ENCODE results near the gene INPP5A.
A peak's percentile ranks its signal among the peaks of the same experiment; 100 is the strongest.

The INPP5A gene

DNA sequence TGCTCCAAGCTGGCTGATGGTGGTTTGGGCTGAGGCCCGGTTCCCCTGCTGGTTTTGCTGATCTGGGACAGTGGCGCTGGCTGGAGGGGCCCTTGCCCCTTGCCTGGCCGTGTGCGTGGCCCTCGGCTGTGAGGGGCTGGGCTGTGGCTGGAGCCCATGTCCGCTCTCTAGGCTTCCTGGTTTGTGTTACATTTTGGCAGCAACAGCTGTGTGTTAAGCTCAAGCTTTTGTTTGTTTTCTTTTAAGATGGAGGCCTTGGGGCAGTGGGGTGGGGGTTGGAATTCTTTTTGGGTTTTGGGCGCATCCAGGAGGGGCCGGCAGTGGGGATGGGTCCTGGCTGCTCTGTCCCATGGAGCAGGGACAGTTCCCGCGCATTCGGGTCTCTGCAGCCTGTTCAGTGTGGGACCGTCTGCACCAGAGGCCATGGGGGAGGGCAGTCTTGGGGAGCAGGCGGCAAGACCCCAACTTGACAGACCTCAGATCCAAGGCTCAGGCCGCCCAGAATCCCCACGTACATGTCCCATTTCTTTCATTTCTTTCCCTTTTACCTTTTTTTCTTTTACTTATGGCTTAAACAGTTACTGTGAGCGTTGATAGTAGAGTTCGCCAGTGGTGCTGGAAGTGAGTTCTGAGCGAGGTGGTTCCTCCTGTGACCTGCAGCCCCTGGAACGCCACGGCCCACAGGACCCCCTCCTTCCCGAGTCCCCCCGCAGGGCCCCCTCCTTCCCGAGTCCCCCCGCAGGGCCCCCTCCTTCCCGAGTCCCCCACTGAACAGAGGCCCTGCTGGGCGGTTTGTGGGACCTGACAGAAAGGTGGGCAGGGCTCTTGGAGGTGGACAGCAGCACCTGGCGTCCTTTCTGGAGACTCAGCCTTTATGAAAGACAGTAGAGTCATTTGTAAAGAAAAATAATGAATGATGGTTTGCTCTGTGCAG, 75.3 kb downstream of the INPP5A start:
- DNase-seq (ENCODE audit: low read depth): peak; percentile 24

DNA sequence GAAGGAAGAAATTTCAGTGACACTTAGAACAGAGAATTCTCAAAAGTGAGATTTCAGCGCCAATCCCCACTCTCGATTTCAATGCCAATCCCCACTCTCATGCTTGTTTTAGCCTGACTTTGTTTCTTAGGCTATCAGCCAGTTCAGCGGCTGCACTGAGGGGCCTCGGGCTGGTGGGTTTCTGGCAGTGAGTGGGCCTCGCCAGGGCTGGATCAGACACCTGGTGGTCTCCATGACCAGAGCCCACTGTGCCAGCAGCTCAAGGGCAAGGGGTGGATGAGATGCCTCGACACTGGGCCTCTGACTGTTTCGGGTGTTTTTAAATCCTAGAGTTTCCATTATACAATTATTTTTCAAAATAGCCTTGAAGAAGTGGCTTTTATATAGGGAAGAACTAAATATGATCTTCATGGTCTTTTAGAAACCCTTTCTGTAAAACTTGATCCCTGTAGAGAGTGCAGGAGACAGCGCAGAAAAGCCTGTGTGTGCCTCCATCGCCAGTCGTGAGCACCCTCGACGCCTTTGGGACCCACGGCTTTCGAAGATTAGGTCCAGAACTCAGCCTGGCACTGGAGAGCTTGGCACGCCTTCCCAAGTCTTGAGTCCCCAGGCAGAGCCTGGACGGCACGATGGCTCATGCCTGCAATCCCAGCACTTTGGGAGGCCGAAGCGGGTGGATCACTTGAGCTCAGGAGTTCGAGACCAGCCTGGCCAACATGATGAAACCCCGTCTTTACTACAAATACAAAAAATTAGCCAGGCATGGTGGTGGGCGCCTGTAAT, 76.2 kb downstream of the INPP5A start:
- no peak for DNase-seq (ENCODE audit: low read depth)

DNA sequence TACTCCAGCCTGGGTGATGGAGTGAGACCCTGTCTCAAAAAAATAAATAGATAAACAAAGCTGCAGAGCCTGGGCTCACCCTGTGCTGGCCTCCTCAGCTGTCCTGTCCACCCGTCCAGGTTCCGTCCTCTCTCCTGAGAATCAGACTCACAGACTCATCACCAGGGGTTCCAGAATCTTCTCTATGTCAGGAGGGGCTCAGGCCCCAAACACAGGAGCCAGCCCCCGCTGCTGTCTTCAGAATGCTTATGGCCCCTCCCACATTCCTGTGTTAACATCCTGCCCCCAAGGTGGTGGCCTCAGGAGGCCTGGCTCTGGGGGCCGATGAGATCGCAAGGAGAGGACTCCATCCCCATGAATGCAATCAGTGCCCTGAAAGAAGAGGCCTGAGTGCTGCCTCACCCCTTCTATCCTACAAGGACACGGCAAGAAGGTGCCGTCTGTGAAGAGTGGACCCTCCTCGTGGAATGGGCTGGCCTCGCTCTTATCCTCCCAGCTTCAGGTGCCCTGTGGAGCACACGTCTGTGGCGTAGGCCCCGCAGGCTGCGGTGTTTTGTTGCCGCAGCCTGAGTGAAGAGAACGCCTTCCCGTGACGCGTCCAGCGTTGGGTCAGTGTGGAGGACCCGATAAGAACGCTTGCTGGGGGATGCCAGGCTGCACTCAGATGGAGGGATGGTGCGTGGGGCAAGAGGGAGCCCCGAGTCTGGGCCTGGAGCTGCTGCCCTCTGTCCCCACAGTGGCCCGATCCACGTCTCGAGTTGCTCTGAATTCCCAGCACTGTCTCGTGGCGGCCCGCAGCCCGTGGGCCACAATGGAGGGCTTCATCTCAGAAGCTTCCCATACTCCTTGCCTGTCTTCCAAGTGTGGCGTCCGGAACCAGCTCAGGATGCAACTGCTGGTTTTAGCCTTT, 77.1 kb downstream of the INPP5A start:
- DNase-seq (ENCODE audit: low read depth): no peak

DNA sequence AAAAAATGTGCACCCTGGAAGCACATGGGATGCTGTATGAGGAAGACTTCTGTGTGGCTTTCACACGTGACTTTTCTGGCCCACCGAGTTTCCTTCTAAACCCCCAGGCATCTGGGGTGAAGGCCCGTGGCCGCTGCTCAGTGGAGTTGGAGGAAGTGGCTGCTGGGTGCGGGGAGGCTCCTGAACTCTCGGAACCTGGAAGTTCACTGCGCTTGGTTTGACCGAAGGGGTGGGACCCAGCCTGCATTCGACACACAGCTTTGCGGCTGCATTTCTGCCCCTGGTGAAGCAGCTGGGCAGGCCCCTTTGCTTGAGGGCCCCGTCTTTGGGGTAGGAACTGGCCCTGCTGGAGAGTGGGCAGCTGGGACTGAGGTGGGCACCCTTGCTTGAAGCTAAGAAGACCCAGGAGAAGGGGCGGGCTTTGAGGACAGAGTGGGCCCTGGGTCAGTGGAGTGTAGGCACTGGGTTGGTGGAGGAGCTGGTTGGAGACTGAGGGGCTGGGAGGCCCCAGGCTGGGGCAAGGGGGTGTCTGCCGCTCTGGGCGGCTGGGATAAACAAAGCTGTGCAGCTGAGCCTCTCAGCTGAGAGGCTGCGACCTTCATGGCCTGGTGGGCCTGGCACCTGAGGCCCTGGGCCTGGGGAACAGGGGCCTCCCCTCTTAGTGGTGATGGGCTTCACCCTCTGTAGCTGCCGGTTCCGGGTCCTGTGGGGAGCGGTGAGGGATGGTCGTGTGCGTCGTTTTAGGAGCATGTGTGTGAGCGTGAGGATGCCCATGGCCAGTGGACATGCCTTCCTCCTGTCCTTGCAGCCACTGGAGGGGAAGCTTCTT, 78.0 kb downstream of the INPP5A start:
- DNase-seq (ENCODE audit: low read depth): no peak

DNA sequence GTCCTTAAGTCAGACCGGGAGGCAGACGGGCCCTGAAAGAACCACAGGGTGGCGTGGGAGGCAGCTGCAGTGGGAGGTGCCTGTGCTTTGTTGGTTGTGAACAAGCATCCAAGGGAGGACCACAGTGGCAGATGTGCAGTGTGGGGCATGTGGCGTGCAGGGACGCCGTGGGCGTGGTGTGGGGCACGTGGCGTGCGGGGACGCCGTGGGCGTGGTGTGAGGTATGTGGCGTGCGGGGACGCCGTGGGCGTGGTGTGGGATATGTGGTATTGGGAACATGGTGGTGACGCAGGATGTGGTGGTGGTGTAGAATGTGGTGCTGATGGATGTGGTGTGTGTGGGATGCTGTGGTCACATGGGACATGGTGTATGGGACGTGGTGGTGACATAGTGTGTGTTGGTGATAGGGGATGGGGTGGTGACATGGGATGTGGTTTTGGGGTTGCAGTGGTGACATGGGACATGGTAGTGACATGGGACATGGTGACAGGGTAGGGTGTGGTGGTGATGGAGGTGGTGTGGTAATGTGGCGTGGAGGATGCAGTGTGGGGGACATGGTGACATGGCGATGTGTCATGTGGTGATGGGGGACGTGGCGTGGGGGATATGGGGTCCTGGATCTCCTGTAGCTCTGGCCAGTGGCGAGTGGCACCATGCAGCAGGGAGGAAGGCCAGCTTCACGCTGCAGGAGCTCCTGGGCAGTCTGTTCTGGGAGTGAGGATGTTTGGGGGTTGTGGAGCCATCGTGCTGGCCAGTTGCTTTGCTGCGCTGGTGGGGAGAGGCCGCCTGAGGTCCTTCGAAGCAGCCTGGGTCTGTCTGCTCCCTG, 78.8 kb downstream of the INPP5A start:
- DNase-seq (ENCODE audit: low read depth): no peak

DNA sequence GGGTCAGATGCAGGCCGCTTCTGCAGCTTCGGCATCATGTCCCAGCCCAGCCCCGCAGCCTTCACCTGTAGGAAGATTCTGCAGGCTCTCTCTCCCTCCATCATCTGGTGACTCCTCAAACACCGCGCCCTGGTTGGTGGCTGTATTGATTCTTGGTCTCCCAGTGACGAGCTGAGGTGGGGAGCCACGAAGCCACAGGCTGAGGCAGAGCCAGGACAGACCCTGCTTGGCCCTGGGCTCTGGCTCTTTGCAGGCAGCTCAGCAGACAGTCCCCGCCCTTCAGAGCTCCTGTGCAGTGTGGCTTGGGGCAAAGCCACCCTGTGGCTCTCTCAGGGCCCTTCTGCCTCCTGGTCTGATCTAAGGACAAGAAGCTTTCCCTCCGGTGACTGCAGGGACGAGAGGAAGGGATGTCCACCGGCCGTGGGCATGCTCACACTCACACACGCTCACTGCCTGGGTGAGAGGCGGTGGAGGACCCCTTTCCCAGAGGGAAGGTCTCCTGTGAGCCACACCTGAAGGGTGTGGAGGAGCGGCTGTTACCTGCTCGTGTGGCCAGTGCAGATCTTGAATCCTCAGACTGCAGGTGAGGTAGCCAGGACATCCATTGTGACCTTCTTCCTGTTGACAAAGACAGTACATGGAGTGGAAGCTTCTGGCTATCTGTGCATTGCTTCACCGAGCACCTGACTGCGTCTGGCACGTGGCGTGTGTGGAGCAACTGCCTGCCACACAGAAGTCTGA, 79.6 kb downstream of the INPP5A start:
- no peak for DNase-seq (ENCODE audit: low read depth)

DNA sequence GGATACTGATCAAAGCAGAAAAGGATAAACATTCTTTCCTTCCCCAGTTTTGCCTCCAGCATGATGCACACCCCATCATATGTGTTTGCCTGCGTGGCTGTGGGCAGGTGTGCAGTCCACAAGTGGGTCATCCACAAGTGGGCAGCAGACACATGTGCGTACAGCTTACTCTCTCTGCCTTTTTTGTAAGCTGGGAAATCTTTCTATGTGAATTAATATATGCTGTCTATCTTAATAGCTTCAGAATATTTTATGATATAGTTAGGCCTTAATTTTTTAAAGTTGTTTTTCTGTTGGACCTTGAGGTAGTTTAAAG, 80.1 kb downstream of the INPP5A start:
- DNase-seq (ENCODE audit: low read depth): no peak

DNA sequence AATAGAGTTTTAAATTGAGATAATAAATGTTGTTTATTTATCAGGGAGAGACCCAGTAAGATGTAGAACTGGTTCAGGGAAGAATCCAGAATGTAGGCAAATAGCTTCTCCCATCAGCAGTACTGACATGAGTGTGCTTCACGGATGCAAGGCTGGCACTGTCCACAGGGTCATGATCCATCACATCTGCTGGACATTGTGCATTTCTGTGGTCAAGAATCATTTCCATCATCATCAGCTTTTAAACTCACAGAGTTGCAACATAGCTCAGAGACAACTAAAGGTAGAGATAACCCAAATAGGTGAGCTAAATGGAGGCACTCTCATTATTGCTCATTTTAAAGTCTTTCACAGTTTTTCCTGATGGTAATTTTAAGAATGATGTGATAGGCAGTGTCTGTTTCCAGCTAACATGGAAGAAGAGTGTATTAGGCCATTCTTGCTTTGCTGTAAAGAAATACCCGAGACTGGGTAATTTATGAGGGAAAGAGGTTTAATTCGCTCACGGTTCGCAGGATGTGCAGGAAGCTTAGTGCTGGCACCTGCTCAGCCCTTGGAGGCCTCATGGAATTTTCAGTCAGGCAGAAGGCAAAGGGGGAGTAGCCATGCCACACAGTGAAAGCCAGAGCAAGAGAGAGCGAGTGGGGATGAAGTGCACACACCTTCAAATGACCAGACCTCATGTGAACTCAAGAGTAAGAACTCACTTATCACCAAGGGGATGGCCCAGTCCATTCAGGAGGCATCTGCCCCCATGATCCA, 80.8 kb downstream of the INPP5A start:
- DNase-seq (ENCODE audit: low read depth): peak; percentile 27

DNA sequence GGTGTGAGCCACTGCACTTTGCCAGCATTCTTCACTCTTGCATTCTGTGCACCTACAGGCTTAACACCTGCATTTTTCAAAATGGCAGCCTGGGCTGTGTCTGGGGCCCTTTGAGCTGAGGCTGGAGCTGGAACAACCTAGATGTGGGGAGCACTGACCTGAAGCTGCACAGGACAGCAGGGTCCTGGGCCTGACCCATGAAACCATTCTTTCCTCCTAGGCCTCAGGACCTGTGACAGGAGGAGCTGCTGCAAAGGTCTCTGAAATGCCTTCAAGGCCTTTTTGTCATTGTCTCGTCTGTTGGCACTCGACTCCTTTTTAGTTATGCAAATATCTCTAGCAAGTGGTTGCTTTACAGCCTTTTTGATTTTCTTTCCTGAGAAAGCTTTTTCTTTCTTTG, 82.3 kb downstream of the INPP5A start:
- no peak for DNase-seq (ENCODE audit: low read depth)

DNA sequence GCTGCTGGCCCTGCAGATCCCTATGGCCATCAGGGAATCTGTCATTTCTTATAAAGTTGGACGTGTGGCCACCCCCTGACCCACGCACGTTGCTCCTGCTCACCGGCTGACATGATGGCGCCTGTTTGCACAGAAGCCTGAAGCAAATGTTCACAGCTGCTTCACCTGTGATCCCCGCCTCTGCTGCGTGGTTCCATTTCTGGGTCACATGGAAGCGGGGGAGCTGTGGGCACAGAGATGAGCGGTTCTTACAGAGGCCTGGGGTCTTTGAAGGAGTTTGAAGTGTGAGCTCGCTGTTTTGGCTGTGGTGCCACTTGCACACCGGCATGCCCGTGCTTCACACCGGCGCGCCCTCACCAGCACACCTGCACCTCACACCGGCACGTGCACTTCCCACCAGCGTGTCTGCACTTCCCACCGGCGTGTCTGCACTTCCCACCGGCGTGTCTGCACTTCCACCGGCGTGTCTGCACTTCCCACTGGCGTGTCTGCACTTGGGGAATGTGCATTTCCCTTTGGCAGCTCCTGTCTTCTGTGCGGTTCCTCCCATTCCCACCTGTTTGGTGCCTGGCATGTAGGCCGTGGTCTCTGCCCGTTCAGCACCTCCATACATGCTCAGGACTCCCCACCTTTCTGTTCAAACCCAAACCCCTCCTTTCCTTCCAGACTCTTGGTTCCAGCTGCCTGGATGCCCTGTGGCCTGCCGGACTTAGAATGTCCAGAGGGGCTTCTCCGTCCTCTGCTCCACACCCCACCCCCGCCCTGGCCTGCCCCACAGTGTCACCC, 86.7 kb downstream of the INPP5A start:
- no peak for DNase-seq (ENCODE audit: low read depth)

DNA sequence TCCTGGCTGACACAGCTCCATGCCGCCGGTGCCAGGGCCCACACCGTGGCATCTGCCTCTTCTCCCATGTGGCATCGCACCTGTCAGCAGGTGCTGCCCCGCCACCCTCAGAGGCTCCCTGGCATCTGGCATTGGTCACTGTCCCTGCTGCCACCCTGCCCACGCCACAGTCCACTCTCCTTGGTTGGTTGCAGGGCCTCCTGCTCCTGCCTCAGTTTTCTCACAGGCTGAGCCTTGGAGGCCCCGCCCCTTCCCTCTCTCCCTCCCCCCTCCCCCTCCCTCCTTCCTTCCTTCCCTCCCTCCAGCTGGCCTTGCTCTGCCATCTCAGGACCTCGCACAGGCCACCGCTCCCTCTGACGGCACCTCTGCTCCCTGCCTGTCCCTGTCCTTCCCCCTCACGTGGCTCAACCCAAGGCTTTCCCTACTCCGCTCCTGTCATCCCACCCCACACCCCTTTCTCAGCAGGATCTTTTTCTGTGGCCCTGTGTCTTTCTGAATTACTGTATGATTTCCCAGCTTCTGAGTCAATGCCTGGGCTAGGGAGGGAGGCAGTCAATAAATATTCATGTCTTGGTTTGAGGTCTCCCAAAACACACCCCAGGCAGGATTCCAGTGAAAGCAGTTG, 87.4 kb downstream of the INPP5A start:
- DNase-seq (ENCODE audit: low read depth): no peak

DNA sequence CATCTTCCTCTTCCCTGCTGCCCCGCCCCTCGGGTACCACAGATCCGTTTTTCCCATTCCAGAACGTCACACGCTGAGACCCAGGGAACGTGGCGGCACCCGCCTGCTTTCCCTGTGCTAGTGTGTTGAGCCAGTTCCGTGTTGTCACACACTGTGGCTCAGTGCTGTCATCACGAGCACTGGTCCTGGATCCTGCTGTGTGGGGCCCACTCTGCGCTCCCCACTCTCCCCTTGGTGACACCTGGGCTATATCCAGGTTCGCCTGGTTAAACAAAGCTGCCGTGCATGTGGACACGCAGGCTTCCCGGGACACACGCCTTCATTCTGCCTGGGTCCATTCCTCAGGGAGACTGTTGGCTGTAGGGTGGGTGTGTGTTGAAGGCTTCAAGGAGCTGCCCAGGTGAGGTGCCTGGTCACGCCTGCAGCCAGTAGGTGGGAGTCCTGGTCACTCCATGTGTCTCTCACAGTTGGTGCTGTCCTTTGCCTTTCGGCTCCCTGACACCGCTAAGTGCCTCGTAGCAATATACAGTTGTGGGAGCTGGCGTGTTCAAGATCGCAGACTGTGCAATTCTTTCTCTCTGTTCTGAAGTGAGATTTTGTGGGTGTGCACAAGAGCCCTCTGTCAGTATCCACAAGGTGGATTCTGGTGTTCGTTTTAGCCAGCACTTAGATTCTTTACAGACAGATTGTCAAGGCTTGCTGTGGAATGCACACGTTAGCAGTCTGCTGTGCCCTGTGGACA, 88.6 kb downstream of the INPP5A start:
- no peak for DNase-seq (ENCODE audit: low read depth)

DNA sequence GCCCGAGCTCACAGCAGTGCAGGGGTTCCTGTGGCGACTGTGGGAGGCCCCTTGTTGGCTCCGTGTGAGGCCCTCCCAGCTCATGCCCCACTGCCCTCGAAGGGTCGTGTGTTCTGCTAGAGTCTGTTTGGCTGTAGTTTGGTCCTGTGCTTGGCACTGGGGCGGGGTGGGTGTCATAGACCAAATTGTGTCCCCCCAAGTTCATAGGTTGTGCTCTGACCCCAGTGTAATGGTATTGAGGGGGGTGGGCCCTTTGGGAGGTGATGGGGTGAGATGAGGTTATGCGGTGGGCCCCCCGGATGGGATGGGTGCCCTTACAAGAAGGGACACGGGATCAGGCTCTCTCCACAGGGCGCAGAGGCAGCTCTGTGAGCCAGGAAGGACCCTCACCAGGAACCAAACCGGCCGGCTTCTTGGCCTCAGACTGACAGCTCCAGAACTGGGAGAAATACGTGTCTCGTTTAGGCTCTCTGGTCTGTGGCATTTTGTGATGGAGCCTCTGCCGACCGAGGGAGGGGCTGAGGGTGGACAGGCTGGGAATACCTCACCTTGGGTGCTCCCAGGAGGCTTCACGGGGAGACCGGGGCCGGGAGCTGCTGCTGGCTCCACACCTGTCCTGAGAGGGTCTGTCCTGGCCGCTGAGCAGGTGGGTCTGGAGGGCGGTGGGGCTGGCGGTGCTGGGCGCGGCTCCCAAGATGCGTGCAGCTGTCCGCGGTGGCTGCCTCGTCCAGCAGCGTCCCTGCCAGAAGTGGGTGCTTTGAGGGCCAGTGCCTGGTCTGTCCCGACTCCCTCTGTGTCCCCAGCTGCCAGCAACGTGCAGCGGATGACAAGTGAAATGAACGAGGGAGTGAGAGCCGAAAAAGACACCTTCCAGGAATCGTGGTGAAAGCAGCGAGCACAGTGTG, 89.4 kb downstream of the INPP5A start:
- no peak for DNase-seq (ENCODE audit: low read depth)

DNA sequence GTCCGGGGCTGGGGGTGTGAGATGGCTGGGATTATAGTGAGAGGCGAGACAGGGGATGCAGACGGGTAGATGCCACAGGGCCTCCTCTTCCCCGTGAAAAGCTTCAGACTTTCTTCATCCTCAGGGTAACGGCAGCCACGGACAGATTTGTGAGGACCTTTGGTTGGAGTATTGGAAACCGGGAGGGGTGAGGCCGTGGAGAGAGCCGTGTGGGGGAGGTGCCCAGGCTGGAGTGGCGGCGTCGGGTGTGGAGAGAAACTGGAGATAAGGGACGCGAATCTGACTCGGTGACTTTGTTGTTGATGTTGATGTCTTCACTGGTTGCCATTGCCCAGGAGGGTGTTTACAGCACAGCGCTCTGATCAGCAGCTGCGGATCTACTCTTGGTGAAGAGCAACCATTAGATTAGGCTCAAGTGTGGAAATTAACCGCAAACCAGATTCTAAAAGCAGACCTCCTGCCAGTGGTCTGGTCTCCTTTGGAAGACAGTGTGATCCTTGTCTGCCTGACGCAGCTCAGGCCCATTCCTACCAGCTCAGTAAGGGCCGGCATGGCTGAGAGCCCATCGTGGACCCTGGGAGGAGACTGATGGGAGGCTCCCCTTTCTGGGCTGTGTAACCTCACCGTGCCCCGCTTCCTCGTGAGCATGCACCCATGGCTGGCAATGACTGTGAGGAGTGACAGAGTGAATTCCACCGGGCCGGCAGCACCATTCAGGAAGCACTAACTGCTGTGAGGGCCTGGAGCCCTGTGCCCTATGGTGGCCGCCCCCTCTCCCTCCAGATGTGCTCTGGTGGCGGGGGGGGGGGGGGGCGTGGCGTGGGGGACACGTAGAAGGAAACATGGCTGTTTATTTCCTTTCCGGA, 90.3 kb downstream of the INPP5A start:
- DNase-seq (ENCODE audit: low read depth): peak; percentile 38
